OCI-M1 (cell line): Measurements from ENCODE around the gene GALNT10.

Experiments used
- DNase-seq: peaks from one replicate; lab custom pipeline; 2025; lab: John Stamatoyannopoulos, UW

GALNT10 gene

DNA sequence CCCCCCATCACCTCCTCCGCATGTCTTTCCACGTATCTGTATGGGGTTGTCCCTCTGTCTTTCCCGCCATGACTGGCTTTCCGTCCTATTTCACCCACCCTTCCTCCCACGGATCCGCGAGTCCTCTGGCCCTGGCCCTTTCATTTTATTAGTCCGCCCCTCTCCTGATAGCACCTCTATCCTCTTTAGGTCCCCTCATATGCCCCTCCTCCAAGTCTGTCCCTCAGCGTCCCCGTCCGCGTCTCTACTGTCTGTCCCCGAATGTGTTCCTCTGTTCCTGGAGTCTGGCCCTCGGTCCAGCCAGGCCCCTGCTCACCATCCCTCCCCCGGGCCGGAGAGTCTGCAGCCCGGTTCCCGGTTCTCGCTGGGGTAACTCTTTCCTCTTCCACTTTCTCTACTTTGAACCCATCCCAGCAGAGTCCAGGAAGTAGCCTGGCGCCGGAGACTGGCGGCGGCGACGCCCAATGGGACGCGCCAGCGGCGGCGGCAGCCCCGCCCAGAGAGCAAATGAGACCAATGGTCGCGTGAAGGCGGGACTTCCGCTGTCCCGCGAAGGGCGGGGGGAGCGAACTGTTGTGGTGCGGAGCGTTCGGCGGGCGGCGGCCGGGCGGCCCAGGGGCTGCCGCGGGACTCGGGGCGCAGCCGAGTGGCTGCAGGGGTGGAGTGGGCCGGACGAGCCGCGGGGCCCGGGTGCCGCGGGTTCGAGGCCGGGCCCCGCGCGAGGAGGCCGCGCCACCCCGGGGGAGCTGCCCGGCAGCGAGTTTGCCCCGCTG, 255.1 kb downstream of the GALNT10 start, which contains the start of gene SAP30L:
TSS of gene SAP30L (plus strand) at position 576 of the 773 bp plus-strand sequence. CDS start 608 bp downstream, outside the sequence.
- DNase-seq, result peak; percentile 97

DNA sequence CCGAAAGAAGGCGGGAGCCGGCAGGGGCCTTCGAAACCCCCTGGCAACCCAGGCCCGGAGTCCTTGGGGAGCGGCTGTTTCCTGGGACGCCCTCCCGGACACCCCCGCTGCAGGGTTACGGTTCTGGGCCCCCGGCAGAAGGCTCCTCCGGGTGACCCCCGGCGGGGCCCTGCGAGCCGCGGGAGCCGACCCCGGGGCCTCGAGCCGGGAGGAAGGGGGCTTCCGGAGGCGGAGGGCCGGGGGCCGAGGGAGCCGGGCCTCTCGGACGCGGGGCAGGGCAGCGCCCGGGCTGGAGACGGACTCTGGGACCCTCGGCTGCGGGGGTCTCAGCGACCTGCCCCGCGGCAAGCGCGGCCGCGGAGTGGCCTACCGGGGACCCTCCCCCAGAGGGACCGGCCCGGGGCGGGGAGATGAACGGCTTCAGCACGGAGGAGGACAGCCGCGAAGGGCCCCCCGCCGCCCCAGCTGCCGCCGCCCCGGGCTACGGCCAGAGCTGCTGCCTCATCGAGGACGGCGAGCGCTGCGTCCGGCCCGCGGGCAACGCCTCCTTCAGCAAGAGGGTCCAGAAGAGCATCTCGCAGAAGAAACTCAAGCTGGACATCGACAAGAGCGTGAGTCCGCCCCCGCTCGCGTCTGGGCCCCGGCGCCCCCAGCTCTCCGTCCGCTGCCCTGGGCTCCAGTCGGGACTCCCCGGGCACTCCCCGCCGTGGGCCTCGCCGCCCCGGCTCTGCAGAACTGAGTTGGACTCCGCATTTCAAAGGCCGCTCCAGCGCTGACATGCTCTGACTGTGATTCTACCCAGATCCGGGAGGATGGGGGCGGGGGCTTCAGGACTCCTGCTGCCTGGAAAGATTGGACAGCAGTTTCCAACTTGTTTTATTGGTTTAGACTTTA, 255.9 kb downstream of the GALNT10 start:
- peak; percentile 44 for DNase-seq

- no peak for DNase-seq
Measured at GRCh38 chr5:154447089-154447725, 256.7 kb downstream of the GALNT10 start.

DNA sequence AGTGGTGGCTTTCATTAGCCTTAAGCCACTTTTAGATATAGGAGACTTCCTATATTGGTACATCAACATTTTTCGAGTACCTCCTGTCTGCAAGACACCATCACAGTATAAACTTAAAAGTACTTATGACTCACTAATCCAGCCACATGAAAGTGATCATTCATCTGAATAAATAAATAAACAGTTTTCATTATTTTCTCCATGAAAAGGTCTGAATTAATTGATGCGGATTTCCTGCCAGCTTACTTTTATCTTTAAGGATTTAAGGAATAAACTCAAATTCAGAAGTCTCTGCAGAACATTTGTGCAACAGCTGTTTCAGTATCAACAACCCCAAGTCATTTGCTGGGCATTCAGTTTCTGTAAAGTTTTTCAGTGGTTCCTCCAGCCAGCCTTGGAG, 259.3 kb downstream of the GALNT10 start:
- no peak for DNase-seq

GRCh38 chr5:154451957-154452356, 261.4 kb downstream of the GALNT10 start:
- no peak for DNase-seq

DNA sequence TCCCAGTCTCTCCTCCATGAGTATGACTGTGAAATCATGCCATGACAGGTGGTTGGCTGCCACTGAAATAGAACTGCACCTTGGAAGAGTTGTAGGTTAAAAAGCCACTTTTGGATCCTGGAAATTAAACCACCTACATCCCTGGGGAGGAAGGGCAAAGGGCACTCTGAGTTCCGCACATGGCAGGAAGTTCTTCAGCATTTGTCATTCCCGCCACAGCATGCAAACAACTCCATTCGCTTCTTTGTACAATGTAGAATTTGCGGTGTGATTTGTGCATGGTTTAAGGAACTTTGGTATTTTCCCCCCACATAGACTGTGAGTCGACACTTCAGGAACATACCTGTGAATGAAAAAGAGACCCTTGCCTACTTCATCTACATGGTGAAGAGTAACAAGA, 265.1 kb downstream of the GALNT10 start:
- no peak for DNase-seq

GRCh38 chr5:154456540-154456939, 266.0 kb downstream of the GALNT10 start:
- DNase-seq, result peak; percentile 5

DNA sequence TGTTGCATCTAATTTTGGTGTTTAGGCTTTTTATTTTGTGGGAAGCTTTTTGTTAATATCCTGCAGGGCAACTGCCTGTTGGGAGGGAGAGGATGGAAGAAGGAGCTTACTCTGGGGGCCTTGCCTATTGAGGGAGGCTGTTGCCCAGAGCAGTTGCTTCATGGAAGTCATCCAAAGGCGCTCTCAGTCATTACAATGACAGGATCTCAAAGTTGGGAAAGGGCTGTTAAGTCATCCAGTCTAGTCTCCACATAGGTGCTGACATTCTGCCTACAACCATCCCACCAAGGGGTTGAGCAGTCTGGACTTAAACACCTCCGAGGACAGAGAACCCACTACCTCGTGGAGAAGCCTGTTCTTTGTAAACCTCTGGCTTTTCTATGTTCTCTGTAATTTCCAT, 268.5 kb downstream of the GALNT10 start:
- no peak for DNase-seq

DNA sequence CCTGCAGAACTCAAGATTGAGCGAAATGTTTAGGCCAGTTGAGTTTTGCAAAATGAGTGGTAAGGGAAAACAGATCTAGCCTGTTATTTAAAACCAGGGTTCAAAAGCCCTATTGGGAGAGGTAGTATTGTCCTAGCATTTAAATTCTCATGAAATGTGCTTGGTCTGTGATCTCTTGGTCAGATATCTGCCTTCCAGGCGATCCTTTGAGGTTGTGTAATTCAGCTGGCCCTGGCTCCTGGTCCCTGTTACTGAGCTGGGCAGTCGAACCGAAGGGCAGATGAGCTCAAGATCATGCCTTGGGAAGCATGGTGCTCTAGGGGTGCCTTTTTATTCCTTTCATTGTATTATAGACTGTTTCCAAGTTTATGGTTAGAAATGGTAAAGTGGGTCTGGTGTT, 269.6 kb downstream of the GALNT10 start:
- no peak for DNase-seq

GRCh38 chr5:154461531-154461930, 271.0 kb downstream of the GALNT10 start:
- no peak for DNase-seq

GRCh38 chr5:154464438-154464837, 273.9 kb downstream of the GALNT10 start:
- DNase-seq, result no peak

GRCh38 chr5:154465169-154465568, 274.6 kb downstream of the GALNT10 start:
- DNase-seq, result peak; percentile 56

DNA sequence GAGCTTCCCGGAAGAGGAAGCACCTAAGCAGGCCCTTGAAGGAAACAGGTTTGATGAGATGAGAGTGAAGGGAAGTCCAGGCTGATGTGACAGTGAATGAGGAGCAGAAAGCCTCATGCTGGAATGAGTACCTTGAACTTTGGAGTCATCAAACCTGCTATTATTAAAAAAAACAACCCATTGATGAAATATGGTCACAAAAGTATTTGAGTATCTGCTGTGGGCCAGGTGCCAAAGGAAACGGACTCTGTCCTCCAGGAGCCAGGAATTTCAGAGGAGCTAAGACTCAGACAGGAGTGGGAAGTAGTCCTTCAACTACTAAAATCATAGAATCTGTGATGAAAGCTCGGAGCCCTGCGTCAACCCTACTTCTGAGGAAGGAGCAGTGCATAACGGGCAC, 275.6 kb downstream of the GALNT10 start:
- no peak for DNase-seq

- DNase-seq, result no peak
Measured at GRCh38 chr5:154466671-154467070, 276.1 kb downstream of the GALNT10 start.

GRCh38 chr5:154467655-154468354, 277.3 kb downstream of the GALNT10 start:
- peak; percentile 78 for DNase-seq

- DNase-seq, result peak; percentile 24
Measured at GRCh38 chr5:154470137-154470536, 279.6 kb downstream of the GALNT10 start.
